Middle frontal gyrus (tissue), 1 donor: ENCODE data around the gene TBKBP1.
"Not testable (repeated sequence)": the region's sequence is repeated elsewhere in the genome, so short reads cannot be mapped to it uniquely, and the experiment has no call there.

Experiments
- DNase-seq: peaks from one replicate; pipeline ENCODE4 v3.0.0-alpha.2; 2015; ENCODE audit warnings: low spot score; ENCODE audit errors: extremely low spot score

Gene TBKBP1

GRCh38 chr17:47676510-47677165 is 17.3 kb upstream of the TBKBP1 start:
- no peak for DNase-seq

- no peak for DNase-seq
Measured at GRCh38 chr17:47678196-47678595, 15.8 kb upstream of the TBKBP1 start.

- no peak for DNase-seq
Measured at GRCh38 chr17:47682138-47682537, 11.8 kb upstream of the TBKBP1 start.

- not testable (repeated sequence) for DNase-seq
Measured at GRCh38 chr17:47682727-47683126, 11.2 kb upstream of the TBKBP1 start.

GRCh38 chr17:47684025-47684424 is 9.9 kb upstream of the TBKBP1 start:
- no peak for DNase-seq

GRCh38 chr17:47684535-47685193 is 9.3 kb upstream of the TBKBP1 start:
- no peak for DNase-seq

GRCh38 chr17:47685556-47686275 is 8.2 kb upstream of the TBKBP1 start:
- DNase-seq = no peak

- DNase-seq = no peak
Measured at GRCh38 chr17:47686276-47686635, 7.7 kb upstream of the TBKBP1 start.

- DNase-seq = no peak
Measured at GRCh38 chr17:47686664-47687327, 7.2 kb upstream of the TBKBP1 start.

- no peak for DNase-seq
Measured at GRCh38 chr17:47687328-47687690, 6.7 kb upstream of the TBKBP1 start.

GRCh38 chr17:47687748-47688147 is 6.2 kb upstream of the TBKBP1 start:
- DNase-seq = no peak

- no peak for DNase-seq
Measured at GRCh38 chr17:47690121-47690520, 3.8 kb upstream of the TBKBP1 start.

- DNase-seq = no peak
Measured at GRCh38 chr17:47692137-47692894, 1.6 kb upstream of the TBKBP1 start.

- no peak for DNase-seq
Measured at GRCh38 chr17:47692895-47693730, 848 bp upstream of the TBKBP1 start.

GRCh38 chr17:47694581-47695428 is 844 bp downstream of the TBKBP1 start:
- DNase-seq = no peak

- no peak for DNase-seq
Measured at GRCh38 chr17:47695429-47696376, 1.7 kb downstream of the TBKBP1 start.

- no peak for DNase-seq
Measured at GRCh38 chr17:47696717-47697642, 3.0 kb downstream of the TBKBP1 start.
